ENCODE measurements around the gene CD82. TPM values are rescaled to one million over a fixed set of nuclear protein-coding genes. Genes with fewer than 3 reads are reported as not detected.

The CD82 gene
- total and polyA plus RNA-seq, 11 donors: 20.1 to 76.2 (median 37.3) TPM

- DNase-seq (no peak), ATAC-seq (no peak)
- TF ChIP-seq CTCF (IDR thresholded peaks at IDR 0.05) (no peak), POLR2A (IDR thresholded peaks at IDR 0.05) (no peak)
- H3K4me3 ChIP-seq: no peak overlapping the region
- H3K4me1 ChIP-seq: peaks cover 7 to 47% (median 24%) of the 10 kb centered on the region in 12 donors
- no peaks in the 10 kb centered on the region for H3K27me3 ChIP-seq
- intact Hi-C loops (cut with DNase I): loop anchor here in 7 of 10 donors (5.0 to 10.0 kb wide), 6 partner anchors 163 to 543 kb away; partner anchors contain the start of gene TSPAN18 (in 2 of the 7)
- H3K36me3 ChIP-seq: no peaks in the 10 kb centered on the region
- WGBS, 4 donors: 97 to 100% (median 99%) methylated on average over 3 of the region's 3 CpGs
- H3K9me3 ChIP-seq: no peaks in the 10 kb centered on the region
- H3K27ac ChIP-seq: no peak overlapping the region
Observed at GRCh38 chr11:44561275-44561805, 4.1 kb upstream of the CD82 start.

- Histone ChIP-seq H3K27ac (no peak overlapping the region), H3K4me1 (peaks cover 7 to 48% (median 27%) of the 10 kb centered on the region in 12 donors), H3K9me3 (no peaks in the 10 kb centered on the region), H3K27me3 (no peaks in the 10 kb centered on the region), H3K4me3 (no peak overlapping the region), H3K36me3 (no peaks in the 10 kb centered on the region)
- 97 to 98% (median 97%) methylated on average over 8 of the region's 8 CpGs for WGBS, 4 donors
- TF ChIP-seq POLR2A (IDR thresholded peaks at IDR 0.05) (no peak), CTCF (IDR thresholded peaks at IDR 0.05) (no peak)
- DNase-seq: no peak
- intact Hi-C loops (cut with DNase I): loop anchor here in 7 of 10 donors (5.0 to 10.0 kb wide), 6 partner anchors 163 to 543 kb away; partner anchors contain the start of gene TSPAN18 (in 2 of the 7)
- no peak for ATAC-seq
Observed at GRCh38 chr11:44561964-44562734, 3.3 kb upstream of the CD82 start.

GRCh38 chr11:44562845-44563460, 2.5 kb upstream of the CD82 start:
- no peak for TF ChIP-seq POLR2A (IDR thresholded peaks at IDR 0.05)
- TF ChIP-seq CTCF (IDR thresholded peaks at IDR 0.05): no peak
- no peak for DNase-seq
- peaks cover 7 to 54% (median 27%) of the 10 kb centered on the region in 12 donors for H3K4me1 ChIP-seq
- no peak for ATAC-seq
- no peaks in the 10 kb centered on the region for H3K27me3 ChIP-seq
- 77 to 90% (median 83%) methylated on average over 5 of the region's 5 CpGs for WGBS, 4 donors
- no peak overlapping the region for H3K27ac ChIP-seq
- no peaks in the 10 kb centered on the region for H3K9me3 ChIP-seq
- H3K4me3 ChIP-seq: no peak overlapping the region
- no peaks in the 10 kb centered on the region for H3K36me3 ChIP-seq
- intact Hi-C loops (cut with DNase I): loop anchor here in 7 of 10 donors (5.0 to 10.0 kb wide), 6 partner anchors 162 to 542 kb away; partner anchors contain the start of gene TSPAN18 (in 2 of the 7)

- TF ChIP-seq CTCF (IDR thresholded peaks at IDR 0.05): no peak
- no peak for TF ChIP-seq POLR2A (IDR thresholded peaks at IDR 0.05)
- H3K27me3 ChIP-seq: no peaks in the 10 kb centered on the region
- ATAC-seq (no peak), DNase-seq (no peak)
- H3K36me3 ChIP-seq: no peaks in the 10 kb centered on the region
- intact Hi-C loops (cut with DNase I): loop anchor here in 8 of 10 donors (2.0 to 10.0 kb wide), 8 partner anchors 47 to 541 kb away; partner anchors contain the start of gene TSPAN18 (in 2 of the 8)
- H3K9me3 ChIP-seq: no peaks in the 10 kb centered on the region
- 81 to 85% (median 83%) methylated on average over 6 of the region's 6 CpGs for WGBS, 4 donors
- H3K4me1 ChIP-seq: peaks cover 10 to 61% (median 33%) of the 10 kb centered on the region in 12 donors
- H3K27ac ChIP-seq: peak overlapping the region in 11 of 12 donors; percentile 92 to 99 (median 97)
- no peak overlapping the region for H3K4me3 ChIP-seq
Observed at GRCh38 chr11:44563711-44564110, 1.8 kb upstream of the CD82 start.
